Neutrophil (primary cell): ENCODE data around the gene MAGOH.

Experiments
- H3K27ac ChIP-seq: fragments of 200-600 bp; sonication (generic); 2 replicates; pipeline ENCODE4 v1.5.1; 2016; ENCODE audit warnings: mild to moderate bottlenecking, moderate library complexity
- H3K27me3 ChIP-seq: fragments of 200-600 bp; sonication (generic); 2 replicates; pipeline ENCODE4 v1.6.0; 2016; ENCODE audit warnings: mild to moderate bottlenecking
- H3K36me3 ChIP-seq: fragments of 200-600 bp; sonication (generic); 2 replicates; pipeline ENCODE4 v1.5.1; 2017
- H3K4me1 ChIP-seq, 2 experiments: fragments of 200-600 bp in 1 of 2; sonication (generic) in 1 of 2; 1 replicate in 1 of 2; 2 replicates in 1 of 2; pipeline versions ENCODE4 v1.5.1 to v1.6.1; 2013 to 2016; ENCODE audit warnings: low read depth in 1 of 2, low read length in 1 of 2, mild to moderate bottlenecking in 1 of 2, moderate library complexity in 1 of 2; ENCODE audit not compliant: control insufficient read depth in 1 of 2, insufficient read depth in 1 of 2
- H3K4me3 ChIP-seq, 2 experiments: fragments of 200-600 bp in 1 of 2; sonication (generic) in 1 of 2; 1 replicate in 1 of 2; 2 replicates in 1 of 2; pipeline ENCODE4 v1.5.1; 2013 to 2016; ENCODE audit warnings: low read depth in 1 of 2, low read length in 1 of 2, mild to moderate bottlenecking in 1 of 2, moderate library complexity in 1 of 2
- H3K9me3 ChIP-seq: fragments of 200-600 bp; sonication (generic); 2 replicates; pipeline ENCODE4 v1.5.1; 2016
- TF ChIP-seq, protein P1 (sequence below): fragments of 200-600 bp; sonication (generic); IDR thresholded peaks from 2 replicates; pipeline ENCODE4 v1.5.1; 2016; ENCODE audit warnings: antibody characterized with exemption

Gene MAGOH

DNA sequence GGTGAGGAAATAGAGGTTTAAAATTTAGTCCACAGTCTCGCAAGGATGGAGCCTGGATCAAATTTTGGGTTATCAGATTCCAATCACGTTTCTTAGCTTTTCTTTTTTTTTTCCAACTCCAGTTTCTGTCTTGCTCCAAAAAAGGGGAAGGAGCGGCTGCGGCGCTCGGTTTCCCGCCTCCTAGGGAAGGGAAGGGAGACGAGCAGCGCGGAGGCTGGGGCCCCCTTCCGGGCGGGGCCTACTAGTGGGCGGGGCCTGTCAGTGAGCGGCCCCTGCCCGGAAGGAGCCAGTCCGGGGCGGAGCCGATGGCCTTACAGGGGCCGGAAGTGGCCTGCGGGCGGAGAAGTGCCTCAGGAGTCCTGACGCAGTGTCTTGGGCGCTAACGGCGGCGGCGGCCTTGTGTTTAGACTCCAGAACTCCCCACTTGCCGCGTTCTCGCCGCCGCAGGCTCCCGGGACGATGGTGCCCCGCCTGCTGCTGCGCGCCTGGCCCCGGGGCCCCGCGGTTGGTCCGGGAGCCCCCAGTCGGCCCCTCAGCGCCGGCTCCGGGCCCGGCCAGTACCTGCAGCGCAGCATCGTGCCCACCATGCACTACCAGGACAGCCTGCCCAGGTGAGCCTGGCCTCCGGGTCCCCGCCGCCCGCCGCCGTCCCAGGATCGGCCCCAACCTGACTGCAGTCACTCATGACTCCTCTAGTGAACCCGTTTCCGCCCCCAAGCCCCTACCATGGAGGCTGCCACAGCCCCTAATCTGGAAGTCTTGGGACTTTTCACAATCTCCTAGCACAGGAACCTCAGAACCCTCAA, 41.6 kb downstream of the MAGOH start, which contains the start of gene CPT2:
Gene CPT2 (plus strand): TSS at position 340 of the 806 bp plus-strand sequence. CDS start 120 bp downstream, at position 460.
- peak within 1 kb of the TSS; percentile 97 for H3K27ac ChIP-seq
- TF ChIP-seq, protein P1, sequence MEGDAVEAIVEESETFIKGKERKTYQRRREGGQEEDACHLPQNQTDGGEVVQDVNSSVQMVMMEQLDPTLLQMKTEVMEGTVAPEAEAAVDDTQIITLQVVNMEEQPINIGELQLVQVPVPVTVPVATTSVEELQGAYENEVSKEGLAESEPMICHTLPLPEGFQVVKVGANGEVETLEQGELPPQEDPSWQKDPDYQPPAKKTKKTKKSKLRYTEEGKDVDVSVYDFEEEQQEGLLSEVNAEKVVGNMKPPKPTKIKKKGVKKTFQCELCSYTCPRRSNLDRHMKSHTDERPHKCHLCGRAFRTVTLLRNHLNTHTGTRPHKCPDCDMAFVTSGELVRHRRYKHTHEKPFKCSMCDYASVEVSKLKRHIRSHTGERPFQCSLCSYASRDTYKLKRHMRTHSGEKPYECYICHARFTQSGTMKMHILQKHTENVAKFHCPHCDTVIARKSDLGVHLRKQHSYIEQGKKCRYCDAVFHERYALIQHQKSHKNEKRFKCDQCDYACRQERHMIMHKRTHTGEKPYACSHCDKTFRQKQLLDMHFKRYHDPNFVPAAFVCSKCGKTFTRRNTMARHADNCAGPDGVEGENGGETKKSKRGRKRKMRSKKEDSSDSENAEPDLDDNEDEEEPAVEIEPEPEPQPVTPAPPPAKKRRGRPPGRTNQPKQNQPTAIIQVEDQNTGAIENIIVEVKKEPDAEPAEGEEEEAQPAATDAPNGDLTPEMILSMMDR = peak; percentile 39
- peaks cover 12% of the 10 kb centered on the region for H3K36me3 ChIP-seq
- H3K9me3 ChIP-seq = no peaks in the 10 kb centered on the region
- peak within 1 kb of the TSS; percentile 81 to 86 for H3K4me3 ChIP-seq
- peaks cover 21% of the 10 kb centered on the region in 2 experiments for H3K4me1 ChIP-seq
- H3K27me3 ChIP-seq = no peaks in the 10 kb centered on the region

DNA sequence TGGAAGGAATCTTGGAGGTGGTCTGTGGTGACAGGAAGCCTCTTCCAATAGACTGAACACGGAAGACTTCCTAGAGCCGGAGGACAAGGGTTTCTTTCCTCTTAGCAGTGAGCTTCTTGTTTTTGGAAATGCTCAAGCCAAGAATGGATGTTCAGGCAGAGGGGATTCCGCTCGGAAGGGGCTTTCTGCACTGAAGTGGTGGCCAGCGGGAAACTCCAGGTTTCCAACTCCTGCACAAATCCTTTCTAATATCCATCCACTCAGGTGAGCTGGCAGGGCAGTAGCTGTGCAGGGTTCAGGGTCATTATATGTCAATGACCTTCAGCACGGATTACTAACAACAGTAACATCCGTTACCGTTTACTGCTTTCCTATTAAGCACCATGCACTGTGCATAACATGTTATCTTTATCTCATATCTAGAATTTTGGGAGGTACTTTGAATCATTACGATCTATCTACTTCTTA, 42.3 kb downstream of the MAGOH start:
- H3K27me3 ChIP-seq = no peaks in the 10 kb centered on the region
- peak overlapping the region; percentile 97 for H3K27ac ChIP-seq
- peaks cover 6% of the 10 kb centered on the region for H3K36me3 ChIP-seq
- TF ChIP-seq, protein P1 = no peak
- peaks cover 21% of the 10 kb centered on the region in 2 experiments for H3K4me1 ChIP-seq
- H3K9me3 ChIP-seq = no peaks in the 10 kb centered on the region
- H3K4me3 ChIP-seq = peak overlapping the region; percentile 81 to 86

DNA sequence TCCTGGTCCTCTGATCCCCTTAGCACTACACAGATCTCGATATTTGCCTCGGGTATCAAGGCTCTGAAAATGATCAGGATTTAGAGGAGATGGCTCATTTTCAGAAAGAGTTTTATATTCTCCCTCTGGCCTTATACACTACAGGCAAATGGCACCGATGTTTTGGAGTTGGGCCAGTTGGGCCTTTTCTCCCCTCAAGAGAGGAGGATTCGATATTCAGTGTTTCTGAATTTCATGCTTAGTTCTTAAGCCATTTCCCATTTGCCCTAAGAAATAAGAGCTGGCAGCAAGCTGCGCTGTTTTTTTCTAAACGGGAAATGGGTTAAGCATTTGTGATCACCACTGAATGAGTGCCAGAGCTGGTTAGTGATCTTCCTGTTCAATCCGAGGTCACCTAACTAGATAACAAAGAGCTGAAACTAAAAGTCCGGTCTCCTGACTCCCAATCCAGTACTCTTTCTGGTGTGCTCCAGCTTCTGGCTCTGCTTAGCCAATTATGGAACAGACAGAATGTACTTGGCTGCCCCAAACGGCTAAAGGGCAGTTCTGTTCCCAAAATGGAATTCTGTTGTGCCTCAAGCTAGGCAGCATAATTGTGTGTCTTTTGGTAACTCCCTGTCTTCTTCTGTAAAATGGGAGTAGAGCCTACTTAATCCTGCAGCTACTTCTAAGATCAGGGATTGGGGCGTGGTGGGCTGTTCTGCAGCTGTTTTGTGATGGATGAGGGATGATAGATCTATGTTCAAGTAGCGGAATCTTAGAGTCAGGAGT, 42.9 kb downstream of the MAGOH start:
- Histone ChIP-seq H3K36me3 (no peaks in the 10 kb centered on the region), H3K27ac (peak overlapping the region; percentile 97), H3K4me1 (peaks cover 21% of the 10 kb centered on the region in 2 experiments), H3K27me3 (no peaks in the 10 kb centered on the region), H3K4me3 (no peak overlapping the region), H3K9me3 (no peaks in the 10 kb centered on the region)
- TF ChIP-seq, protein P1 = no peak

DNA sequence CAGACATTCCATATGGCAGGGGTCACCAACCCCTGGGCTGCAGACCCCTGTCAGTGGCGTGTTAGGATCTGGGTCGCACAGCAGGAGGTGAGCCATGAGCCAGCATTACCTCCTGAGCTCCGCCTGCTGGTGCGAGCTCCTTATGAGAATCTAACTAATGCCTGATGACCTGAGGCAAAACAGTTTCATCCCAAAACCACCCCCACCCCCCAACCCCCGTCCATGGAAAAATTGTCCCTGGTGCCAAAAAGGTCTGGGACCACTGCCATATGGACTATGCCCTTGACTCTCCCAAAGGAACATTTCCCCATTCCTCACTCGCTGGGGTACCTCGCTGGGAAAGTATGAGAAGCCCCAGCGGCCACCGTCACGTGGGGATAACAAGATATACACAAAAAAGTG, 48.1 kb downstream of the MAGOH start:
- H3K9me3 ChIP-seq = no peaks in the 10 kb centered on the region

DNA sequence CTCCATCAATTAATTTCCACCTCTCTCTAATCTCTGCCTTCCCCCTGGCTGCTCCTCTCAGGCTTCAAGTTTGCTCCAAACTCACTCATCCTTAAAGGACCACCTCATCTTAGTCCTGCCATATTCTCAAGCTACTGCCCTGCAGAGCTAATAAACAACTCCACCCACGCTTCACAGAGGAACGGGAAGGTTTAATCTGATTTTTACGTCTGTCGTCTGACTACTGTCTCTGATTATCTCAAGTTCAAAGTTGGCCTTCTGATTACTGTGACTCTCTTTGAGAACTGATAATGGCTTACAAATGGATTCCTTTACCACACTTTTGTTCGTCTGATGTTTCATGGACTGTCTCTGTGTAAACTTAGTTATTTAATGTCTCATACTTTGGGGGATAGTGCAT, 49.3 kb downstream of the MAGOH start:
- Histone ChIP-seq H3K4me3 (no peak overlapping the region), H3K9me3 (no peaks in the 10 kb centered on the region), H3K27me3 (no peaks in the 10 kb centered on the region), H3K4me1 (no peaks in the 10 kb centered on the region), H3K36me3 (no peaks in the 10 kb centered on the region), H3K27ac (no peak overlapping the region)
- TF ChIP-seq, protein P1 = no peak

More for the DNA sequence above, 48.1 kb downstream of the MAGOH start:
- H3K27ac ChIP-seq = no peak overlapping the region
- TF ChIP-seq, protein P1 = no peak
- H3K4me1 ChIP-seq = no peaks in the 10 kb centered on the region
- H3K27me3 ChIP-seq = no peaks in the 10 kb centered on the region
- no peaks in the 10 kb centered on the region for H3K36me3 ChIP-seq
- no peak overlapping the region for H3K4me3 ChIP-seq
